NCI-H1048 (cell line): ENCODE results near the gene RASGRF1.
"Not testable (repeated sequence)": the region's sequence is repeated elsewhere in the genome, so short reads cannot be mapped to it uniquely, and the experiment has no call there.

Experiments used
- DNase-seq: peaks from one replicate; lab custom pipeline; 2025; lab: John Stamatoyannopoulos, UW

Gene RASGRF1

DNA sequence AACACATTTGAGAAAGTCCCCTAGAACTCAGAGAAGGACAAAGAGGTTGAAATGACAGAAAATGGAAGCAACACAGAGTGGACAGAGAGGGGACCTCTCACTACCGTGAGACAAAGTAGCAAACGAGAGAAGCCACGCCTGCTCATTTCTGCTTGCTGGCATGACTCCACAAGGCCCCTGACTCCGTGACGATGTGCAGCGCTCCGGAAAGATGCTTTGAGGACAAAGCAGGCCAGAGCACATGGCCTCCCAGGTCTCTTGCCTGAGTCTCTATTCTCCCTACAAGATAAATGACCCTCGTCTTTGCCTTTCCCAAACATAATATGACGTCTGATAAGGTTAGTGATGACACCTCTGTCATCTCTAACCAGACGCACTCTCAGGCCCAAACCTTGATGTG is 81.9 kb downstream of the RASGRF1 start:
- no peak for DNase-seq

DNA sequence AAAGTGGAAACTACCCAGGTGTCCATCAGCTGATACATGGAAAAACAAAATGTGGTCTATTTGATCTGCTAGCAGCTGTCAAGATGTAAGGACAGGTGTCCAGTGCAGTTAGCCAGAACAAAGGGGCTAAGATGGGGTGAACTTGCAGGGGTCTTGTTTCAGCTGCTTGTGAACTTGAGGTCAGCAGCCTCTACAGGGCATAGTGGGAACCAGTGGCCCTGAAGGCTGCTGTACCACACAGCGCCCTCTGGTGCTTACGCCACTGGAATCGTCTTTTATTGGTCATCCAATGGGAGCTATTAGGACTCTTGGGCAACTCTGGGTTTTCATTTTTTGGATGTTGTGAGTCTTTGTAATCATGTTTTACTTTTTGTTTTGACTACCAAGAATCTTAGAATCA is 83.5 kb downstream of the RASGRF1 start:
- no peak for DNase-seq

DNA sequence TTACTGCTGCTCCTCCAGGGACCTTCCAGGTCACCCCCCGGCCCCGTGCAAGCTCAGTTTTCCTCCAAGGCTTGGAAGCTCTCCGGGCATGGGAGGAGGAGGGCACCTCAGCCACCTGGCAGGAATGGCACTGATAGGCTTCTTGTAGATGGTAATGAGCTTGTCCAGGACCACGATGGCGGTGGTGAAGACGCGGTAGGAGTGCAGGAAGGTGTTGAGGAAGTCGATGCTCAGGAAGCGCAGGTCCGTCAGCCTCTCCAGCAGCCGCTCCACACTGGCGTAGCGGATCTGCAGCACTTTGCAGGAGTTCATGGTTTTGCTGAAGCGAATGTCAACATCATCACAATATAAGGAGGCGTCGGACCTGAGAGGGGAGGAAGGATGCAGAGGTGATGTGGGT is 84.5 kb downstream of the RASGRF1 start:
- no peak for DNase-seq

DNA sequence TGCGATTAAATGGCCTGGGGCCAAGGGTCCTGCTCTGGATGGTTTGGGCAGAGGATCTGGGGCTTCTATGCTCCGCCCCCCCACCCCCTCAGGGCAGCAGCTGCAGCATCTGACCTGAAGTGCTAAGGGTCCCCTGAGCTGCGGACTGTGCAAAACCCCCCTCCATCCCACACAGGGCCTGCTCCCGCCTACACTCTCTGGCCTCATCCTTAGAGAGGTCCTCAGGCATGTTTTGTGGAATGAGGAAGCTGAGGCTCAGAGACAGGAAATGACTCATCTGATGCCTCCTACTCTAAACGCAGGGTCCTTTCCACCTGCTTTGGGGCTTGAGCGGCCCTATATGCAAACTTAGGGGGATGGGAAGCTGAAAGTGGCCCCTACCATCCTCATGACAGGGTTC is 86.2 kb downstream of the RASGRF1 start:
- peak; percentile 21 for DNase-seq

DNA sequence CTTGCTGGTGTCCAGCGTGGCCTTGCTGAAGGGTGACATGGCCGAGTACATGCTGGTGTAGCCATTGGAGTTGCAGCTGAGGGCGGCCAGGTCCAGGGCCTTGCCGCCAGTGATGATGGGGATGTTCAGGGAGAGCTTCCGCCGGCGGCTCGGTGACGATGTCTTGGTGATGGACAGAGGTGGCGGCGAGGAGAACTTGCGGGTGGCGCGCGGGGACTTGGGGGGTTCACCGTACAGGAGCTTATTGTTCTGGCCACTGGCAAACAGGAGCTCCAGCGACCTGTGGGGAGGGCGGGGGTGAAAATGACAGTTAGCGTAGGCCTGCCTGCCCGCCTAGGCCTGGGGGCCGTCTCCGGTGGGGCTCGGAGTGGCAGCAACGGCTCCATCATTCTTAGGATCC is 86.7 kb downstream of the RASGRF1 start:
- DNase-seq = no peak

DNA sequence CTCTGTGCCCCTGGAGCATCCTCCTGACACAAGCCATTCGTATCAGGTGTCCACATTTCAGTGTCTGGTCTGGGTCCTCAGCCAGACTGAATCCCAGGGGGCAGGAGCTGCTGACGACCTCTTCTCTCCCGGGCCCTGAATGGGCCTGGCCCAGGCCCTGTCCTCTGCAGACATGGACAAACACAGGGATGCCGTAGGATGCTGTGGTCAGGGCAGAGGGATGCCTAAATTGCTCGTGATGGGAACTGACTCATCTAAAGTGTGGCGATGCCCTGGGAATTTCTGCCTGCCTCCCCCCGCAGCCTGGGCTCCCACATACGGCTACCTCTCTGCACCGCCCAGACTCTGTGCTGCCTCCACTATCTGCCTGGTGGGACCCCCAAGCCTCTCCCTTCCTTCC is 87.3 kb downstream of the RASGRF1 start:
- no peak for DNase-seq

DNA sequence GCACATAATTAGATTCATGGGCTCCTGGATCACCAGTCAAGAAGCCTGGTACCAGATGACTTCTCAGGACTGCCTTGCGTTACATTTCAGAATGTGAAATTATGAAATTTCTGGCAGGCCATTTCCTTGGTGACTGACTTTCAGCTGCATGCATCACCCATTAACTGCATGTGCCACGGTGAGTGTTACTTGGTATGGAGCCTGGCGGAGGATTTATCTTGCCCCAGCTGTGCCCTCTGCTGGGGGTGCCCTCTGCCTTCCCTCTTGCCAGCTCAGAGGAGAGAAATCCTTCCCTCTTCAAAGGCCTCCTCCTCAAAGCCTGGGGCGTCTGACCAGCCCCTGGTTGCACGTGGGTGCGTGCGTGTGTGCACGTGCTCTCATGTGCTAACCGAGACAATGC is 88.0 kb downstream of the RASGRF1 start:
- DNase-seq = no peak

DNA sequence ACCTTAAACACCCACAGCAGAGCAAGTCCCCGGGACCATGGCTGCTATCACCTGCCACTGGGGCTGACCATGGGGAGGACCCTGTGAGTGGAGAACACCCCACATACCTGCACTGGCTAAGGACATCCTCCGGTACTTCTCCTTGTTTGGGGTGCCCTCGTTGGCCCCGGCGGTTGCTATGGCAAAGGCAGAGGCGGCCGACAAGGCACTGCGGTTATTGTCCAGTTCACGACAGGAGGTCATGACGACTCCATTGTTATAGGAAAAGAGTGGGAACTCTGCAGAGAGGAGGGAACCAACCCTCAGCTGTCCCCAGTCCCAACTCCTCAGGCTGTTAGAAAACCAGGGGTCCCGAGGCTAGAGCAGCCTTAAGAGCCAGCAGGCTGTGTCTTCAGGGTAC is 90.9 kb downstream of the RASGRF1 start:
- no peak for DNase-seq

DNA sequence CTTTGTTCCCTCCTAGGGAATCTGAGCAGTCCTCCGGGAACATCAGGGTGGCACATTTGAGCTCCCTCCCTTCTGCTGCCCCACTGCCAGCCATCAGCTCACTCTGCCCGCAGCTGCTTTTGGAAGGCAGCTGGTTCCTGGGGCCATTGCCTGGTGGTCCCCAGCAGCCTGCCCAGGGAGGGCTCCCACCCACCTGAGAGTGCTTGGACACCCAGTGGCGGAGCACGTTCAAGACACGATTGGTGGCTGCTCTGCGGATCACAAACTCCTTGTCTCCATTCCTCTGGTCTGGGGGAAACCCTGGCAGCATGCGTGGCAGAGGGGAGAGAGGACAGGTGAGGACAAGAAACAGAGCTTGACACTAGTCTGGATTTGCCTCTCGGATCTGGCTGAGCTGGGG is 92.1 kb downstream of the RASGRF1 start:
- no peak for DNase-seq

DNA sequence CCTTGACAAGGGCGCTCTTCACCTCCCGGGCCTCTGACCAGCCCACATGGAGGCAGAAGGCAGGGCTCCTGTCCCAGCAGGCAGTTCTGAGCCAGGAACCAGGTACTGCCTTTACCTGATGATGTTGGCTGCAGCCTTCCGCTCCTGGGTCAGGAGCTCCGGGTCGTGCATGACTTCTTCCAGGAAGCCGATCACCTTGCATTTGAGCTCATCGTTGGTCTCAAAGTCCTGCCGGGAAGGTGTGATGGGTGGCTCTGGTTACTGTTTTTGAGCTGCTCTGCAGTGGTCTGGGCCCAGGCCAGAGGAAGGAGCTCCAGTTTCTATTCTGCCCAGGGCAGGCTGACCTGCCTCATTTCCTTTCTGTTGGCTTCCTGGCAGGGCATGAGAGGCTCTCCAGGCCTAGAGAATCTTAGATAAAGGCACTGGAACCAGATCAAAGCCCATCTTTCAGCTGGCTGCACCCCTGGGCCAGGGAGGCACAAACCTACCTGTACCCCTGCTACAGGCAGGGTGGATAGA is 92.5 kb downstream of the RASGRF1 start:
- no peak for DNase-seq

DNA sequence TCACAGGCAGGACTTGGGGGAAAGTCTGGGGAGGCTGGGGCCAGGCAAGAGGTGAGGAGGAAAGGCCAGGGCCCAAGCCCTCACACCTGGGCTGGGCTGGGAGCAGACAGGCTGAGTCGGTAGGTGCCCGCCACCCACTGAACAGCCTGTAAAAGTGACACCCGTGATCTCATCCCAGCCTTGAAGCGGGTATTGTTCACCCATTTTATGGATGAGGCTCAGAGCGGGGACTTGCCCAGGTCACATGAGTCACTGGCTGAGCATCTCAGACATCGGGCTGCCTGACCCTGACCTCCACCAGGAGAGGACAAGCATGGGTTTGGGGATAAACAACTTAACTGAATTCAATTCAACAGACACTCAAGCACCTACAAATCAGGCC is 93.7 kb downstream of the RASGRF1 start:
- no peak for DNase-seq

DNA sequence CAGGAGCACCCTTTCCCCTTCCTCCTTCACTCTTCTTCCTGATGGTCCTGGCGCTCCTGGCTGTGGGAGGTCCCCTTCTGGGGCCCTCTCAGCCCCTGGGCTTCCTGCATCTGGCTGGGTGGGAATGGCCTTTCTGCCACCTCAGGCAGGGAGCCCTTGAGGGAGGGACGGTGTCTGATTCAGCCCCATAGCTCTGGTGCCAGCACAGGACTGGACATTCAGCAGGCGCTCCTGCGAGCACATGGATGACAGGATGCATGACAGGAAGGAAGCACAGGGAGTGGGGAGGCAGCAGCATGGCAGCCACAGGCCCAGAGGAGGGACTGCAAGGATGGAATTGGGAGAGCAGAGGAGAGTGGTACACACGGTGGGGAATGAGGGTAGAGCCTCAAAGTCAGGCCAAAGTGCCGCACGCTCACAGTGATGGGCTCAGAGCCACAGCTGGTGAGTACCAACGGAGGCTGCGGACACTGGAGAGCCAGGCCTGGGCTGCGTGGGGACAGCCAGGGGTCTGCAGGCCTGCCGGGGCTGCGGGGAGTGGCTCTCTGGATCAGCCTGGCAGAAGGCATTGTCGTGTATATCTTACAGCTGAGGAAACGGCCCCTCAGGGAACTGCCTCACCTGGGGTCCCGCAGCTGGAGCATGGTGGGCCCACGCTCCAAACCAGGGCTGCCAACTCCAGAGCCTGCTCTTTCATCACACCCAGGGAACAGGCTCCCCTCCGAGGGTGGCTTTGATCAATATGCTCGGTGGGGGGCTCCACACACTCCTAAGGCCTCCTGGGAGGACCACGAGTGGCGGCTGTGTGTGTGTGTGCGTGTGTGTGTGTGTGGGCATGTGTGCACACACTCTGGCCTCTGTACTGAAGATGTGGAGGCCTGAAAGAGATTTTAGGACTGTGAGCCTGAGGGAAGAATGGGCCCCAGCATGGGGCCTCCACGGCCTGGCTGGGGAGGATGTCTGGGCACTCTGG is 94.4 kb downstream of the RASGRF1 start:
- DNase-seq = no peak

DNA sequence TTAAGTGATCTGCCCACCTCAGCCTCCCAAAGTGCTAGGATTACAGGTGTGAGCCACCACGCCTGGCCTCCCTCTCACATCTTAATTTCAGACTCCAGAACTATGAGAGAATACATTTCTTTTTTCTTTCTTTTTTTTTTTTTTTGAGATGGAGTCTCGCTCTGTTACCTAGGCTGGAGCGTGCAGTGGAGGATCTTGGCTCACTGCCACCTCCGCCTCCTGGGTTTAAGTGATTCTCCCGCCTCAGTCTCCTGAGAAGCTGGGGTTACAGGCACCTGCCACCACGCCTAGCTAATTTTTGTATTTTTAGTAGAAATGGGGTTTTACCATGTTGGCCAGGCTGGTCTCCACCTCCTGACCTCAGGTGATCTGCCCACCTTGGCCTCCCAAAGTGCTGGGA is 95.4 kb downstream of the RASGRF1 start:
- DNase-seq = not testable (repeated sequence)

DNA sequence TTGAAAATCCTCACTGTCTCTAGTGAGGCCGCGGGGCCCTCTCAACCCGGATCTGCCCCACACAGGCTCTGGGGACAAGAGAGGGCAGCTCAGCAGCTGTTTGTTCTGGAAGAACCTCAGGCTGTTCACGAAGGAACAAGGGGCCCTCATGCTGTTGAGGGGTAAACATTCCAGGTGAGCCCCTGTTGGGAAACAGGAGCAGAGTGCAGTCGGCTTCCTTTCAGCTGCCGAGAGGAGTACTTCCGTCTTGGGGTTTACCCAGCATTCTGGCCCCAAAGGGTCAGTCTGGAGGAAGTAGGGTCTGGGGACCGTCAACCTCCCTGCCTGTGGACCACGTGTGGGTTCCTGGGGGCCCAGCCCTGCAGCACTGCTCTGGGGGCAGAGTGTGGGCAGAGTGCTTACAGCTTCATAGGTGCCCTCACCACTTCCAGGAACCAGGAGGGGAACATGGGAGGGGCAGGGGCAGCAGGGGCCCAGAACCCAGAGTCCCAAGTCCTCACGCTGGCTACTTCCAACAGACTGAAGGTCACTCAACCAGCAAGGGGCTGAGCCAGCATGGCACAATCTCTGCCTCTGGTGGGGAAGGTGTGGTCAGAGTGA is 96.5 kb downstream of the RASGRF1 start:
- DNase-seq = no peak

DNA sequence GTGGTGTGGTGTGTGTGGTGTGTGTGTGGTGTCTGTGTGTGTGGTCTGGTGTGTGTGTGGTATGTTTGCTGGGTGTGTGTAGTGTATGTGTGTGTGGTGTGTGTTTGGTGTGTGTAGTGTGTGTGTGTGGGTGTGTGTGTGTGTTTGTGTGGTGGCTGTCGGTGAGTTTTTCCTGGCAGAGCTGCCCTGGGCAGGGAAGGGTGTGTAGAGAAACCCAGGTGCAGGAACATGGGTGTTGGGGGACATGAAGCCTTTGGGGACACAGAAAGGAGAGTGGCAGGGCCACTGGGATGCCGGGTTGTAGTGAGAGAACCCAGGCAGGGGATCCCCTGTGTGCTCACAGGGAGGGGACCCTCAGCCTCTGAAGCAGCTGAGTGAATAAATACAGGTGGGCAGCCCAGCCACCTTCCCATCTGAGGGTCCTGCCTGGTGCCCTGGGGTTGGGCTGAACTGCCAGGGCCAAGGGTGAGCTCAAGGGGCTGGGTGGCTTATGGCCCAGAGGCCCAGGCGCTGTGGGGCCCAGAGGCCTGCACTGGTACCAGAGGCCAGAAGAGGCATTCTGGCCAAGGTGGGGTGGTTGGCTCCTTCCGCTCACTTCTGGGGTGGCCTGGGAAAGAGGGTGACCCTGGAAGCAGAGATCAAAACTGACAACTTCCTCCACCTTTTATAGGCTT is 97.2 kb downstream of the RASGRF1 start:
- no peak for DNase-seq

DNA sequence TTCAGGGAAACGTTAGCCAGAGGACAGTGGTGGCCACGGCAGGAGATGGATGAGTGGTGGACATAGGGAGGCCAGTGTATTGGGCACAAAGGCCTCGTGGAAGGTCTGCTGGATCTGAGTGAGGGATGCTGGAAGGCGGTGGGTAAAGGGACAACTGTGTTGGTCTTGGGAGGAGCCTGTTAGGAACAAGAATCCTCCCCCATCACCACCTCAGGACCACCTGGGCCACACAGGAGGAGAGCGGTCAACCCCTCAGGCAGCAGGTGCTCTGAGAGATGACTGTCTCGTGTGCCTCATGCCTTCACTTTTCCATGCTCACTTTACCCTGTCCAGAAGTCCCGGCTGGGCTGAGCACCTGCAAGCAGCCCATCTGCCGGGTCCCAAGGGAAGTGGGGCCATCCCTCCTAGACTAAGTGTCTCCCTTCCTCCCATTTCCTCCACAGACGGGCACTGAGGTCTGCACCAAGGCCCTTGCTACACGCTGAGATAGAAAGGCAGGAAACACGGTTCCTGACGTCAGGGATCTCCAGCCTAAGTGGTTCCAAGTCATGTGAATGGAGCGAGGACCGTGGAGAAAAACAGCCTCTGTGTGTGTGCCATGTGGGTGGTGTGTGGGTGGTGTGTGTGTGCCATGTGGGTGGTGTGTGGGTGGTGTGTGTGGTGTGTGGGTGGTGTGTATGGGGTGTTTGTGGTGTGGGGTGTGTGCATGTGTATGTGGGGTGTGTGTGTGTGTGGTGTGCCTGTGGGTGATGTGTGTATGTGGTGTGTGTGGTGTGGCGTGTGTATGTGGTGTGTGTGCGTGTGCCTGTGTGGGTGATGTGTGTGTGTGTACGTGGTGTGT is 97.9 kb downstream of the RASGRF1 start:
- no peak for DNase-seq

DNA sequence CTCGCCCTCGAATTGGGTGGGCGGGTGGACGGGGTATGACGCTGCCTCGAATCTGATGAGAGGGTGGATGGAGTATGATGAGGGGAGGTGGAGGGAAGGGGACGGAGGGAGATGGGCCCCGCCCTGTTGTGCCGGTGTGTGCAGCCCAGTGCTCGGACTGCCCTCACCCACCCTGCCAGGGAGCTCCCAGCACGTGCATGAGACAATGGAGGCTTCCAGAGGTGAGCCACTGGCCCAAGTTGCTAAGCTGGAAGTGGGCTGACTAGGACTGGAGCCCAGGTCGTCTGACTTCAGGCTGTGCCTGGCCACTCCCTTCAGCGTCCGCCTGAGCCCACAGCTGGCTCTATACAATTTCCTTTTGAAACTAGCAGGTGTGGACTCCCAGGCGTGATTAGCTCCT is 98.7 kb downstream of the RASGRF1 start:
- DNase-seq = no peak

DNA sequence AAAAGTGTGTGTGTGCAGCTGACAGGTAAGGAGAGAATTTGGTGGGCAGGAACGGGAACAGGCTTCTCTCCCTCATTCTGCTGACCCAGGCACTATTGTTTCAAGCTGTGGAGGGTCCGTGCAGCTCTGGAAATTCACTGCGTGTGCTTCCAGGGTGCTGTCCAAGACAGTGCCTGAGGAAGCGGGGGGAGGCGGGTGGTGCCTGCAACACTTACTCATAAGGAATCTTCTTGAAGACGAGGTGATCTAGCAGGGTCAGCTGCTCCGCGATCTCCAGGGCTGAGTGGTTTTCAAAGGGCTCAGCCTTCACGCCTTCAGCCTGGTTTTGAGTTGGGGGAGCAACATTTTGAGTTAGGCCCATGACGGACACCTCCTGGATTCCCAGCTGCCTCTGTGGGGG is 99.1 kb downstream of the RASGRF1 start:
- DNase-seq = no peak

DNA sequence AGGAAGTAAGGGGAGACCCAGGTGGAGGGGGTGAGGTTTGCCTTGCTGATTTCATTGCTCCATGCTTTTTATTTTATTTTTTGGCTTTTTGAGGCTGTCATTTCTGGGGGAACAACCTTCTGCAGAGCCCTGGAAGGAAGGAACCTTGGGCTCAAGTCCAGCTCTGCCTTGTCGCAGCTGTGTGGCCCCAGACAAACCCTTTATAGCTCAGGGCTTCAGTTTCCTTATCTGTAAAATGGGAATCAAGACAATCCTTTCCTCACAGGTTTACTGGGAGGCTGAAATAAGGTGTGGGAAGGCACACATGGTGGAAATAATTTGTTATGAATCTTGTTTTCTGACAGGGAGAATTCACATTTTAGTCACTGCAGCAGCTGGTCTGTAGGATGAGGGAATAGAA is 100.3 kb downstream of the RASGRF1 start:
- no peak for DNase-seq

DNA sequence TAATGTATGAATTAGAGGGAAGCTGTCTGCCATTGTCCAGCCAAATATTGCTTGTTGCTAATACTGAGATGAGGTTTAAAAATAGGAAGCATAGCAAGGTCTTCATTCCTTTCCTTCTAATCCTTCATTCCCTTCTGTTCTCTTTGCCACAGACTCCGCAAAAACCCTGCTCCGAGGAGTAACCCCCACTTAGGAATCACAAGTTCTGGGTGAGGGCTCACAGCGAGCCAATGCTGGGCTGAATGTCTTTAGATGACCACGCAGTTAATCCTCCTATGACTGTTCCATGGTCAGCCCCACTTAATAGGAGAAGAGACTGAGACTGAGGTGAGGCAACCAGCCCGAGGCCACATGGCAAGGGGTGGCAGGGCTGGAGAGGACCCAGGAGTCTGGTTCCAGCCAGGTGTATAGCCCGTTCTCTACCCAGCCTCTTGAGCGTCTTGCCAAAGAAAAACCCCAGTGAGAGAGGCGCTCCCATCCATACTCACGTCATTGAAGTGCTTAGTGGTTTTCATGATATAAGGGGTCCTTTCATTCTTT is 100.8 kb downstream of the RASGRF1 start:
- no peak for DNase-seq

DNA sequence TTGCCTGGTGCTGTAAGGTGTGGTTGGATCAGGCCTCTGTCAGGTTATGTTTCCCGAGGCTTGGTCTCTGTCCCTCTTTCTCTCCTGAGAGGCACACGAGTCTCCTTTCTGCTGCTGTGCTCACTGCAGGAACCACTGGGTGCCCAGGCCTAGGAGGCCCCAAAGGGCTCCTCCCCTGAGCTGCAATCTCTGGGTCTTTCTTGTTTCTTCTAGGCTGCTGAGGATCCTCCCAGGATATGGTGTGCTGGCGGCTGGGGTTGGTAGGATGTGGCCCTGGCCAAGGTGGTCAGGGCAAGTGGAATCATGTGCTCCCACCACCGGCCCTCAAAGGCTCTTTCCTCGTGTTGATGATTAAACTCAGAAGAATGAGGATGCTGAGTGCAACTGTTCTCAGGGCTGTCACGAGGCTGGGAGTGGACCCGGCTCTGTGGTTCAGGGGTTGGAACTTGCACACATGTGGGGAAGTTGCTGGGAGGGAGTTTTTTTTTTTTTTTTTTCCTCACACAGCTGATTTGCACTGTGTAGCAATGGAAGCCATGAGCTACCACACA is 102.1 kb downstream of the RASGRF1 start:
- no peak for DNase-seq
